HepG2 (cell line): Measurements from ENCODE around the gene SLC17A3. TPM values are rescaled to one million over a fixed set of nuclear protein-coding genes. Genes with fewer than 3 reads are reported as not detected.
A peak's percentile ranks its signal among the peaks of the same experiment; 100 is the strongest.

Source experiments
- BRD4 ChIP-seq: sonication (generic); formaldehyde crosslinking; IDR thresholded peaks from 2 replicates; pipeline ENCODE4 v1.4.0; 2020; ENCODE audit warnings: missing genetic modification reagents
- ETS1 ChIP-seq: sonication (generic); formaldehyde crosslinking; IDR thresholded peaks from 2 replicates; pipeline ENCODE4 v1.4.0; 2020; ENCODE audit warnings: missing genetic modification reagents
- HDAC1 ChIP-seq: sonication (generic); formaldehyde crosslinking; IDR thresholded peaks from 2 replicates; pipeline ENCODE4 v1.5.1; 2020; ENCODE audit warnings: mild to moderate bottlenecking, missing genetic modification reagents
- KDM1A ChIP-seq: IDR thresholded peaks from 2 replicates; pipeline ENCODE4 v1.6.1; 2016; ENCODE audit warnings: missing compliant biosample characterization
- KLF16 ChIP-seq, 2 experiments: sonication (generic) in 1 of 2; formaldehyde crosslinking in 1 of 2; IDR thresholded peaks; 2 replicates each; pipeline versions ENCODE4 v1.6.1 to v1.8.0; 2016 to 2023; ENCODE audit warnings: missing genetic modification reagents in 2 of 2, missing compliant biosample characterization in 1 of 2
- MEF2D ChIP-seq: sonication (generic); formaldehyde crosslinking; IDR thresholded peaks from 2 replicates; pipeline ENCODE4 v1.5.1; 2020; ENCODE audit warnings: mild to moderate bottlenecking, missing genetic modification reagents
- MXD4 ChIP-seq: IDR thresholded peaks from 2 replicates; pipeline ENCODE4 v1.6.1; 2016; ENCODE audit warnings: mild to moderate bottlenecking, missing biosample characterization, missing genetic modification reagents
- NR2F2 ChIP-seq: IDR thresholded peaks from 2 replicates; pipeline ENCODE4 v1.6.1; 2012; ENCODE audit warnings: low read depth, inconsistent platforms, borderline replicate concordance
- PITX1 ChIP-seq: sonication (generic); formaldehyde crosslinking; IDR thresholded peaks from 2 replicates; pipeline ENCODE4 v1.5.1; 2020; ENCODE audit warnings: mild to moderate bottlenecking, missing genetic modification reagents
- PRPF4 ChIP-seq: fragments of 200-400 bp; formaldehyde crosslinking; IDR thresholded peaks from 2 replicates; pipeline ENCODE4 v1.6.1; 2016; ENCODE audit warnings: low read length, low read depth; ENCODE audit not compliant: poor library complexity, severe bottlenecking
- RFXAP ChIP-seq: sonication (generic); formaldehyde crosslinking; IDR thresholded peaks from 2 replicates; pipeline ENCODE4 v1.4.0; 2020; ENCODE audit warnings: missing genetic modification reagents, borderline replicate concordance
- SMAD9 ChIP-seq: sonication (generic); formaldehyde crosslinking; IDR thresholded peaks from 2 replicates; pipeline ENCODE4 v1.5.1; 2020; ENCODE audit warnings: mild to moderate bottlenecking, missing genetic modification reagents
- SNAPC5 ChIP-seq: sonication (generic); formaldehyde crosslinking; IDR thresholded peaks from 2 replicates; pipeline ENCODE4 v1.8.1; 2023; ENCODE audit warnings: mild to moderate bottlenecking, missing genetic modification reagents, borderline replicate concordance
- SP5 ChIP-seq: IDR thresholded peaks from 2 replicates; pipeline ENCODE4 v1.6.1; 2016; ENCODE audit warnings: low read depth, borderline replicate concordance
- STAT5B ChIP-seq: sonication (generic); formaldehyde crosslinking; IDR thresholded peaks from 2 replicates; pipeline ENCODE4 v1.4.0; 2020; ENCODE audit warnings: missing genetic modification reagents
- TARDBP ChIP-seq: sonication (generic); formaldehyde crosslinking; IDR thresholded peaks from 2 replicates; pipeline ENCODE4 v1.8.0; 2022; ENCODE audit warnings: mild to moderate bottlenecking, missing genetic modification reagents
- TBL1XR1 ChIP-seq: fragments of 150-350 bp; IDR thresholded peaks from 2 replicates; pipeline ENCODE4 v1.6.1; 2014; ENCODE audit warnings: borderline replicate concordance, low read length; ENCODE audit not compliant: partially characterized antibody
- TMF1 ChIP-seq: sonication (generic); formaldehyde crosslinking; IDR thresholded peaks from 2 replicates; pipeline ENCODE4 v1.8.1; 2022; ENCODE audit warnings: low read depth, missing genetic modification reagents
- ZNF124 ChIP-seq: sonication (generic); formaldehyde crosslinking; IDR thresholded peaks from 2 replicates; pipeline ENCODE4 v1.4.0; 2020; ENCODE audit warnings: missing genetic modification reagents
- ZNF18 ChIP-seq: sonication (generic); formaldehyde crosslinking; IDR thresholded peaks from 2 replicates; pipeline ENCODE4 v1.8.0; 2022; ENCODE audit warnings: mild to moderate bottlenecking, missing genetic modification reagents; ENCODE audit not compliant: insufficient replicate concordance
- ZNF224 ChIP-seq: sonication (generic); formaldehyde crosslinking; IDR thresholded peaks from 2 replicates; pipeline ENCODE4 v1.5.0; 2020; ENCODE audit warnings: mild to moderate bottlenecking, missing genetic modification reagents
- ZNF331 ChIP-seq: sonication (generic); formaldehyde crosslinking; IDR thresholded peaks from 2 replicates; pipeline ENCODE4 v1.4.0; 2020; ENCODE audit warnings: missing genetic modification reagents
- ZNF543 ChIP-seq: sonication (generic); formaldehyde crosslinking; IDR thresholded peaks from 2 replicates; pipeline ENCODE4 v1.4.0; 2020; ENCODE audit warnings: mild to moderate bottlenecking, missing genetic modification reagents
- ZNF558 ChIP-seq: sonication (generic); formaldehyde crosslinking; IDR thresholded peaks from 2 replicates; pipeline ENCODE4 v1.9.0; 2022; ENCODE audit warnings: mild to moderate bottlenecking, missing genetic modification reagents, borderline replicate concordance
- ZNF576 ChIP-seq: sonication (generic); formaldehyde crosslinking; IDR thresholded peaks from 2 replicates; pipeline ENCODE4 v1.4.0; 2020; ENCODE audit warnings: mild to moderate bottlenecking, missing genetic modification reagents
- ZNF709 ChIP-seq: sonication (generic); formaldehyde crosslinking; IDR thresholded peaks from 2 replicates; pipeline ENCODE4 v1.5.0; 2020; ENCODE audit warnings: mild to moderate bottlenecking, missing genetic modification reagents
- ZNF724P ChIP-seq: sonication (generic); formaldehyde crosslinking; IDR thresholded peaks from 2 replicates; pipeline ENCODE4 v1.8.0; 2022; ENCODE audit warnings: missing genetic modification reagents, borderline replicate concordance
- ZNF780A ChIP-seq: sonication (generic); formaldehyde crosslinking; IDR thresholded peaks from 2 replicates; pipeline ENCODE4 v1.8.0; 2022; ENCODE audit warnings: mild to moderate bottlenecking, missing genetic modification reagents, moderate library complexity
- polyA plus RNA-seq, 8 experiments: library from polyadenylated mRNA; depleted of rRNA in 3 of 8; stranded (reverse) in 7 of 8; unstranded in 1 of 8; fragments of >200 nt; fragmentation: Illumina TruSeq in 4 of 8; extraction: Trizol in 4 of 8; gene quantifications; 2 replicates each; pipeline versions ENCODE4 v1.2.1 to v1.2.3, GENCODE V29; 2011 to 2016; ENCODE audit warnings: low read depth in 4 of 8, missing spikeins in 1 of 8, mixed read lengths in 1 of 8; ENCODE audit not compliant: insufficient read depth in 1 of 8
- total RNA-seq, 5 experiments: library from RNA; depleted of rRNA; stranded (reverse); fragments of >200 nt; fragmentation: Illumina TruSeq; extraction: Trizol; gene quantifications; 2 replicates each; pipeline ENCODE4 v1.2.3, GENCODE V29; 2016; ENCODE audit warnings: low read depth in 1 of 5

The SLC17A3 gene
- total and polyA plus RNA-seq, 2 of the 13 experiments (the other 11 are each of a cell fraction or from before 2014, with no cell fraction given): 0.09 to 0.11 TPM

GRCh38 chr6:25835442-25836283 lies 38.4 kb downstream of the SLC17A3 start (continued):
- TF ChIP-seq ETS1 (CRISPR knock-in tag): no peak
- no peak for TF ChIP-seq ZNF780A (CRISPR knock-in tag)
- peak; percentile 50; the same call in 1 of the 2 replicates for TF ChIP-seq MEF2D (CRISPR knock-in tag)
- TF ChIP-seq ZNF724P: no peak
- no peak for TF ChIP-seq ZNF576 (CRISPR knock-in tag)
- TF ChIP-seq KLF16 (CRISPR knock-in tag; IDR thresholded peaks at IDR 0.05): no peak
- no peak for TF ChIP-seq SMAD9 (CRISPR knock-in tag)
- no peak for TF ChIP-seq RFXAP (CRISPR knock-in tag)
- peak; percentile 38; the same call in 1 of the 2 replicates for TF ChIP-seq NR2F2
- no peak for TF ChIP-seq ZNF124 (CRISPR knock-in tag)
- no peak for TF ChIP-seq KDM1A (CRISPR knock-in tag)
- TF ChIP-seq PRPF4: no peak
- TF ChIP-seq SP5 (CRISPR knock-in tag): no peak
- peak; percentile 19; the same call in 1 of the 2 replicates for TF ChIP-seq TARDBP
- no peak for TF ChIP-seq STAT5B (CRISPR knock-in tag)
- TF ChIP-seq ZNF558 (CRISPR knock-in tag): no peak
- peak; percentile 47; the same call in 1 of the 2 replicates for TF ChIP-seq ZNF709 (CRISPR knock-in tag)
- TF ChIP-seq PITX1 (CRISPR knock-in tag): peak; percentile 68; the same call in 1 of the 2 replicates
- no peak for TF ChIP-seq SNAPC5 (CRISPR knock-in tag)
- TF ChIP-seq TMF1 (CRISPR knock-in tag): no peak
- TF ChIP-seq MXD4 (CRISPR knock-in tag): no peak
- TF ChIP-seq ZNF18 (CRISPR knock-in tag): no peak
- TF ChIP-seq ZNF543 (CRISPR knock-in tag): peak; percentile 81; the same call in 1 of the 2 replicates
- TF ChIP-seq ZNF331 (CRISPR knock-in tag): 0 out of 2 replicates have a peak, but pooled peaks have one; percentile 21
- TF ChIP-seq BRD4 (CRISPR knock-in tag): no peak
- TF ChIP-seq ZNF224: no peak
- TF ChIP-seq HDAC1: peak; percentile 59
- TF ChIP-seq TBL1XR1: no peak
